GM23248 (cell line): ENCODE results near the gene HOXD12. TPM values are rescaled to one million over a fixed set of nuclear protein-coding genes. Genes with fewer than 3 reads are reported as not detected.

ENCODE experiments used
- DNase-seq: peaks from one replicate; pipeline ENCODE4 v3.0.0-alpha.2; 2015
- H2AFZ ChIP-seq: fragments of 200-600 bp; sonication (generic); 2 replicates; pipeline ENCODE4 v1.6.1; 2016; ENCODE audit warnings: antibody characterized with exemption
- H3F3A ChIP-seq: fragments of 200-600 bp; sonication (generic); 2 replicates; pipeline ENCODE4 v1.6.1; 2016; ENCODE audit warnings: mild to moderate bottlenecking, antibody characterized with exemption, mixed run types; ENCODE audit not compliant: insufficient read depth
- H3K27ac ChIP-seq: fragments of 200-600 bp; sonication (generic); 2 replicates; pipeline ENCODE4 v1.5.1; 2016; ENCODE audit warnings: mild to moderate bottlenecking
- H3K27me3 ChIP-seq: fragments of 200-600 bp; sonication (generic); replicated peaks from 2 replicates; pipeline ENCODE4 v1.6.1; 2016; ENCODE audit warnings: mild to moderate bottlenecking; ENCODE audit not compliant: insufficient read depth
- H3K36me3 ChIP-seq: fragments of 200-600 bp; sonication (generic); 2 replicates; pipeline ENCODE4 v1.6.1; 2016; ENCODE audit warnings: low read depth, mild to moderate bottlenecking
- H3K4me1 ChIP-seq: fragments of 200-600 bp; sonication (generic); 2 replicates; pipeline ENCODE4 v1.6.1; 2016; ENCODE audit warnings: mild to moderate bottlenecking; ENCODE audit not compliant: insufficient read depth
- H3K4me2 ChIP-seq: fragments of 200-600 bp; sonication (generic); one replicate; pipeline ENCODE4 v1.6.1; 2016; ENCODE audit warnings: mild to moderate bottlenecking; ENCODE audit not compliant: unreplicated experiment
- H3K4me3 ChIP-seq: fragments of 200-600 bp; sonication (generic); 2 replicates; pipeline ENCODE4 v1.5.1; 2016; ENCODE audit warnings: mild to moderate bottlenecking
- H3K79me2 ChIP-seq: fragments of 200-600 bp; sonication (generic); 2 replicates; pipeline ENCODE4 v1.6.1; 2016; ENCODE audit warnings: mild to moderate bottlenecking; ENCODE audit not compliant: insufficient read depth
- H3K9ac ChIP-seq: fragments of 200-600 bp; sonication (generic); 2 replicates; pipeline ENCODE4 v1.6.1; 2016; ENCODE audit warnings: mild to moderate bottlenecking
- H3K9me2 ChIP-seq: fragments of 200-600 bp; sonication (generic); 2 replicates; pipeline ENCODE4 v1.6.1; 2016; ENCODE audit warnings: mixed run types, mild to moderate bottlenecking, moderate library complexity; ENCODE audit not compliant: insufficient read depth
- H3K9me3 ChIP-seq: fragments of 200-600 bp; sonication (generic); one replicate; pipeline ENCODE4 v1.6.1; 2017; ENCODE audit warnings: low read depth
- H4K20me1 ChIP-seq: fragments of 200-600 bp; sonication (generic); 2 replicates; pipeline ENCODE4 v1.6.0; 2016; ENCODE audit not compliant: insufficient read depth
- EZH2 ChIP-seq: fragments of 200-600 bp; sonication (generic); IDR thresholded peaks from 2 replicates; pipeline ENCODE4 v1.6.1; 2018; ENCODE audit warnings: antibody characterized with exemption, mild to moderate bottlenecking; ENCODE audit not compliant: insufficient read depth, poor library complexity, severe bottlenecking
- EZH2phosphoT487 ChIP-seq: fragments of 200-600 bp; sonication (generic); IDR thresholded peaks from 2 replicates; pipeline ENCODE4 v1.6.1; 2018; ENCODE audit warnings: antibody characterized with exemption, moderate library complexity, mild to moderate bottlenecking, low read depth; ENCODE audit not compliant: insufficient read depth
- WGBS, 2 experiments: methylation state at CpG; one replicate each; pipeline ENCODE4 v1.1.6; 2015 to 2017; ENCODE audit warnings: low lambda C conversion rate in 2 of 2, low coverage in 1 of 2; ENCODE audit errors: missing lambda C conversion rate in 2 of 2; 5-methylcytosine and 5-hydroxymethylcytosine counted together
- in situ Hi-C: fragments of 300-500 bp; cut with MboI; formaldehyde crosslinking; loops from 2 replicates; pipeline ENCODE4 v1.15.0; 2020
- polyA plus RNA-seq: library from polyadenylated mRNA; unstranded; fragments of >200 nt; fragmentation: Nextera tagmentation; extraction: Ambion mirVana; gene quantifications from 2 replicates; pipeline ENCODE4 v1.2.1, GENCODE V29; 2016
- total RNA-seq: library from RNA; depleted of rRNA; stranded (reverse); fragments of >200 nt; shearing (Covaris generic); gene quantifications from 2 replicates; pipeline ENCODE4 v1.2.3, GENCODE V29; 2014

The HOXD12 gene
- total and polyA plus RNA-seq, 2 experiments from 2014 or later, result 0.19 to 0.22 TPM

DNA sequence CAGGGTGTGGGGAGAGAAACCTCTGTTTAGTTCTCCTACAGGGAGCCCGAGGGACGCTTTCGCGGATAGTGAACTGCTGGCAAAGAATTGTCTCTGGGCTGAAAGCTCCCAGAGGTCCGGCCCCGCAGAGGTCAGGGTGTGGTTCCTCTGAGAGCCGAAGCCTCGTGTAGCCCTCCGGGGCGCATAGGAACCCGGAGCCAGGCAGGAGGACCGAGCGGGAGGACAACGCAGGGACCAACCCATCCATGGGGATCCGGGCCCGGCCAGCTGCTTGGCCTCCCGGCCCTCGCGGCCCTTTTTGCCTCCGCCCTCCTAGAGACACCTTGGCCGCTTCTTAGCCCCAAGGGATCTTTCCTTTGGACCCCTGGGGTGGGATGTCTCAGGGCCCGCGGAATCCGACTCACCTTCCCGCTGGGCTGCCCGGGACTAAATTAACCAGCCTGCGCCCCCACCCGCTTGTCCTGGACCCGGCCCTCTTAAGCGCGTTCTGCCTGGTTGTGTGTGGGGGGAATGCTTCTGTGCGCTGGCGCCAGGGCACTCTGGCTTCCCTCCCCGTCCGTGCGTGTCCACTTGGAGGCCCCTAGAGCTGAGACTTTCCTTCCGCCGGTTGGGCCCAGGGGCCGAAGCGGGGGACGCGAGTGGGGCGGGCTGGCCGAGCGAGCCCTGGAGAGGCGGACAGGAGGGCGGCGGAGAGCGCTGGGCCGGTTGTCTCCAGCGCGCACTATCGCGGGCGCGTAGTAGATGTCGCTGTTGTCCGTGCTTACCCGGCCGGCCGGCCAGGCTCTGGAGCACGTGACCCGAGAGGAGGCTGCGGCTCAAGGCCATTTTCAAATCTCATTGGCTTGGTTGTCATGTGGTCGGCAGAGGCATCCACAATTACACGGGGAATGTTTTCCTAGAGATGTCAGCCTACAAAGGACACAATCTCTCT is 16.6 kb downstream of the HOXD12 start, which contains the start of gene HOXD10:
Gene HOXD10, plus strand, starts transcription at position 896 of the 931 bp plus-strand sequence. CDS start 56 bp downstream, outside the sequence.
- peak within 1 kb of the TSS; percentile 88 for H3K27ac ChIP-seq
- no peaks in the 10 kb centered on the region for H3K9me2 ChIP-seq
- TF ChIP-seq EZH2 (no peak), EZH2phosphoT487 (no peak)
- H3K9ac ChIP-seq, result peak within 1 kb of the TSS; percentile 89
- H2AFZ ChIP-seq, result no peak within 1 kb of the TSS
- peak; percentile 92 for DNase-seq
- no peaks in the 10 kb centered on the region for H3K9me3 ChIP-seq
- 45 to 50% methylated on average over 62 to 66 of the region's 66 CpGs for WGBS, 2 experiments
- peaks cover 100% of the 10 kb centered on the region for H3K79me2 ChIP-seq
- no peaks in the 10 kb centered on the region; the same call in 1 of the 2 replicates for H3K4me1 ChIP-seq
- peak within 1 kb of the TSS; percentile 95 for H3K4me2 ChIP-seq
- peaks cover 10% of the 10 kb centered on the region; the same call in 1 of the 2 replicates for H3K36me3 ChIP-seq
- in situ Hi-C loops, result loop anchor here (25.0 kb wide), 1 partner anchor 1621 kb away; no protein-coding TSS in a partner anchor
- H3F3A ChIP-seq, result peaks cover 16% of the 10 kb centered on the region
- H3K4me3 ChIP-seq, result peak within 1 kb of the TSS; percentile 70
- no peaks in the 10 kb centered on the region for H3K27me3 ChIP-seq
- H4K20me1 ChIP-seq, result no peaks in the 10 kb centered on the region

DNA sequence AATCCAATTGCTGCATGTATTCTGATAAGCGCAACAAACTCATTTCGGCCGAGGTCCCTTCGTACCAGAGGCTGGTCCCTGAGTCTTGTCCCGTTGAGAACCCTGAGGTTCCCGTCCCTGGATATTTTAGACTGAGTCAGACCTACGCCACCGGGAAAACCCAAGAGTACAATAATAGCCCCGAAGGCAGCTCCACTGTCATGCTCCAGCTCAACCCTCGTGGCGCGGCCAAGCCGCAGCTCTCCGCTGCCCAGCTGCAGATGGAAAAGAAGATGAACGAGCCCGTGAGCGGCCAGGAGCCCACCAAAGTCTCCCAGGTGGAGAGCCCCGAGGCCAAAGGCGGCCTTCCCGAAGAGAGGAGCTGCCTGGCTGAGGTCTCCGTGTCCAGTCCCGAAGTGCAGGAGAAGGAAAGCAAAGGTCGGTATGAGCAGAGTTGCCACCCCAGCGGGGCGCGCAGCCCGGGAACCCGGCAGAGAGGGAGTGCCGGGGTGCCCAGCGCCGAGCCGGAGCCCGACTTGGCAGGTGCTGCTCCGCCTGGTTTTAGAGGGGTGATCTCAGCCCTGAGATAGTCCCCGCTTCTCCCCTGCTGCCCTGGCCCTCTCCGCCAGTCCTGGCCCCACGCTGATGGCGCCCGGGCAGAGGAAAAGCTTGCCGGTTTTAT is 17.7 kb downstream of the HOXD12 start:
- Histone ChIP-seq H3K79me2 (peaks cover 98% of the 10 kb centered on the region), H3K9me2 (no peaks in the 10 kb centered on the region), H2AFZ (no peak overlapping the region), H4K20me1 (no peaks in the 10 kb centered on the region), H3K4me3 (no peak overlapping the region), H3K4me1 (no peaks in the 10 kb centered on the region; the same call in 1 of the 2 replicates), H3K9me3 (no peaks in the 10 kb centered on the region), H3F3A (peaks cover 16% of the 10 kb centered on the region), H3K36me3 (peaks cover 10% of the 10 kb centered on the region; the same call in 1 of the 2 replicates), H3K9ac (no peak overlapping the region), H3K27me3 (no peaks in the 10 kb centered on the region), H3K27ac (peak overlapping the region; percentile 88), H3K4me2 (no peak overlapping the region)
- in situ Hi-C loops, result loop anchor here (25.0 kb wide), 1 partner anchor 1620 kb away; no protein-coding TSS in a partner anchor
- WGBS, 2 experiments, result 74 to 75% methylated on average over 31 to 40 of the region's 40 CpGs
- TF ChIP-seq EZH2phosphoT487, result no peak
- no peak for TF ChIP-seq EZH2
- no peak for DNase-seq

DNA sequence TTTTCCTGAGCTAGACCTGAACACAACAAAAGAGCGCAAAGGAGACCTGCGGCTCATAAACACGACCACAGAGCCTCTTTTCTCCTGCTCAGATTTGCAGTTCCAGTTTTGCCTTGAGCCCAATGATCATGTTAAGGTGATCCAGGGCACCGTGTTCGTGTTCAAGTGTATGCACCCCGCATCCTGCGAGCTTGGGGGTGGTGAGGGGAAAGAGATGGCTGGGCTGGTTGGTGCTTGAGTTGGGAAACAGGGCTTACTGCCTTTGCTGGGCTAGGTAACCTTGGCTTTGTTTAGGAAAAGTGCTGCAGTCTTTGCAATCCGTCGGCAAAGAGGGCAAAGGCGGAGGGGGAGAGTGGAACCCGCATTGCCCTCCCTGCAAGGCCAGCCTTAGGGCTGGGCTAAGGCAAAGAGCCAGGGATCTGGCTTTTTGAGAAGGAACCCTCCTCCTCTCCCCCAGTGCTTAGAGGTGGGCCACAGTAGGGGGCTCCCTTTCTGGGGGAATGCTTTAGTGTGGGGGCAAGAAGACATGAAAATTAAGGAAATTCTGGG is 18.3 kb downstream of the HOXD12 start:
- Histone ChIP-seq H3K4me2 (no peak overlapping the region), H3K9me2 (no peaks in the 10 kb centered on the region), H3F3A (peaks cover 16% of the 10 kb centered on the region), H3K4me1 (no peaks in the 10 kb centered on the region; the same call in 1 of the 2 replicates), H3K9me3 (no peaks in the 10 kb centered on the region), H4K20me1 (no peaks in the 10 kb centered on the region), H3K4me3 (no peak overlapping the region), H3K27me3 (no peaks in the 10 kb centered on the region), H2AFZ (no peak overlapping the region), H3K36me3 (peaks cover 10% of the 10 kb centered on the region; the same call in 1 of the 2 replicates), H3K9ac (no peak overlapping the region), H3K79me2 (peaks cover 92% of the 10 kb centered on the region), H3K27ac (no peak overlapping the region; the same call in 1 of the 2 replicates)
- 83 to 88% methylated on average over 11 of the region's 11 CpGs for WGBS, 2 experiments
- no peak for DNase-seq
- TF ChIP-seq EZH2 (no peak), EZH2phosphoT487 (no peak)
- in situ Hi-C loops, result loop anchor here (25.0 kb wide), 1 partner anchor 1619 kb away; no protein-coding TSS in a partner anchor
